Gastroesophageal sphincter (tissue), 3 donors: Measurements from ENCODE around the gene NT5C2.

Experiments
- CTCF ChIP-seq, 4 experiments: fragments of 200-600 bp in 2 of 4; fragments of 450-650 bp in 2 of 4; sonication (generic) in 1 of 4; IDR thresholded peaks; one replicate each; pipeline ENCODE4 v1.5.1; 2017 to 2019; ENCODE audit warnings: antibody characterized with exemption in 4 of 4, mild to moderate bottlenecking in 2 of 4, moderate library complexity in 2 of 4
- EP300 ChIP-seq: sonication (generic); formaldehyde crosslinking; IDR thresholded peaks from one replicate; pipeline ENCODE4 v1.6.1; 2017; ENCODE audit warnings: antibody characterized with exemption, mild to moderate bottlenecking
- POLR2A ChIP-seq, 2 donors: fragments of 450-650 bp; IDR thresholded peaks; one replicate each; pipeline ENCODE4 v1.6.1; 2017; ENCODE audit warnings: antibody characterized with exemption in 2 of 2, mild to moderate bottlenecking in 2 of 2, moderate library complexity in 1 of 2
- POLR2AphosphoS5 ChIP-seq: sonication (generic); formaldehyde crosslinking; IDR thresholded peaks from one replicate; pipeline ENCODE4 v1.6.1; 2017; ENCODE audit warnings: antibody characterized with exemption

GRCh38 chr10:103089493-103089892 is 103.6 kb downstream of the NT5C2 start:
- TF ChIP-seq POLR2A (IDR thresholded peaks at IDR 0.05): no peak
- TF ChIP-seq POLR2AphosphoS5: no peak
- TF ChIP-seq CTCF (IDR thresholded peaks at IDR 0.05): no peak
- TF ChIP-seq EP300: no peak
